Adrenal gland (tissue), 5 donors: ENCODE data around the gene ATL1.

Experiments used
- POLR2A ChIP-seq, 2 donors: fragments of 450-650 bp; IDR thresholded peaks; one replicate each; pipeline ENCODE4 v1.6.1; 2017; ENCODE audit warnings: antibody characterized with exemption in 2 of 2, mild to moderate bottlenecking in 2 of 2, moderate library complexity in 1 of 2
- TF ChIP-seq, protein P1 (sequence below), 6 experiments: fragments of 450-650 bp in 4 of 6; fragments of 200-600 bp in 2 of 6; sonication (generic) in 1 of 6; IDR thresholded peaks; 1 replicate in 5 of 6; 2 replicates in 1 of 6; pipeline versions ENCODE4 v1.5.1 to v1.8.0; 2016 to 2021; ENCODE audit warnings: antibody characterized with exemption in 6 of 6, mild to moderate bottlenecking in 2 of 6, moderate library complexity in 1 of 6
- donor health status: DM: no; HTN: no; CAD: no.

GRCh38 chr14:50560931-50561285 is 963 bp downstream of the ATL1 start:
- TF ChIP-seq, protein P1, sequence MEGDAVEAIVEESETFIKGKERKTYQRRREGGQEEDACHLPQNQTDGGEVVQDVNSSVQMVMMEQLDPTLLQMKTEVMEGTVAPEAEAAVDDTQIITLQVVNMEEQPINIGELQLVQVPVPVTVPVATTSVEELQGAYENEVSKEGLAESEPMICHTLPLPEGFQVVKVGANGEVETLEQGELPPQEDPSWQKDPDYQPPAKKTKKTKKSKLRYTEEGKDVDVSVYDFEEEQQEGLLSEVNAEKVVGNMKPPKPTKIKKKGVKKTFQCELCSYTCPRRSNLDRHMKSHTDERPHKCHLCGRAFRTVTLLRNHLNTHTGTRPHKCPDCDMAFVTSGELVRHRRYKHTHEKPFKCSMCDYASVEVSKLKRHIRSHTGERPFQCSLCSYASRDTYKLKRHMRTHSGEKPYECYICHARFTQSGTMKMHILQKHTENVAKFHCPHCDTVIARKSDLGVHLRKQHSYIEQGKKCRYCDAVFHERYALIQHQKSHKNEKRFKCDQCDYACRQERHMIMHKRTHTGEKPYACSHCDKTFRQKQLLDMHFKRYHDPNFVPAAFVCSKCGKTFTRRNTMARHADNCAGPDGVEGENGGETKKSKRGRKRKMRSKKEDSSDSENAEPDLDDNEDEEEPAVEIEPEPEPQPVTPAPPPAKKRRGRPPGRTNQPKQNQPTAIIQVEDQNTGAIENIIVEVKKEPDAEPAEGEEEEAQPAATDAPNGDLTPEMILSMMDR (IDR thresholded peaks at IDR 0.05) = no peak
- TF ChIP-seq POLR2A (IDR thresholded peaks at IDR 0.05) = peak in 1 of 2 donors; percentile 53
